Breast epithelium (tissue), 4 donors: ENCODE measurements around the gene FYN. TPM values are rescaled to one million over a fixed set of nuclear protein-coding genes. Genes with fewer than 3 reads are reported as not detected.

Experiments
- DNase-seq, 2 donors: peaks; one replicate each; pipeline ENCODE4 v3.0.0-alpha.2; 2019; ENCODE audit warnings: low spot score in 2 of 2
- H3K27ac ChIP-seq, 2 donors: fragments of 200-600 bp; sonication (generic) in 1 of 2; one replicate each; pipeline ENCODE4 v1.5.1; 2016 to 2019; ENCODE audit warnings: mild to moderate bottlenecking in 1 of 2
- H3K27me3 ChIP-seq, 2 donors: fragments of 200-600 bp; sonication (generic) in 1 of 2; one replicate each; pipeline versions ENCODE4 v1.5.1 to v1.6.0; 2017 to 2019; ENCODE audit warnings: control low read depth in 1 of 2, mild to moderate bottlenecking in 1 of 2
- H3K36me3 ChIP-seq: fragments of 200-600 bp; one replicate; pipeline ENCODE4 v1.5.1; 2019
- H3K4me1 ChIP-seq, 2 donors: fragments of 200-600 bp; sonication (generic); one replicate each; pipeline ENCODE4 v1.5.1; 2016 to 2019; ENCODE audit warnings: control low read depth in 1 of 2
- H3K4me3 ChIP-seq, 3 donors: fragments of 200-600 bp; sonication (generic); 1 replicate in 2 of 3; 2 replicates in 1 of 3; pipeline ENCODE4 v1.5.1; 2016 to 2019; ENCODE audit warnings: mild to moderate bottlenecking in 3 of 3, moderate library complexity in 2 of 3
- H3K9me3 ChIP-seq, 2 donors: fragments of 200-600 bp; sonication (generic) in 1 of 2; one replicate each; pipeline ENCODE4 v1.5.1; 2016 to 2019; ENCODE audit warnings: control low read depth in 1 of 2
- POLR2A ChIP-seq: fragments of 450-650 bp; IDR thresholded peaks from one replicate; pipeline ENCODE4 v1.6.1; 2016; ENCODE audit warnings: antibody characterized with exemption, mild to moderate bottlenecking, moderate library complexity
- POLR2AphosphoS5 ChIP-seq, 3 donors: sonication (generic); formaldehyde crosslinking; IDR thresholded peaks; one replicate each; pipeline ENCODE4 v1.6.1; 2017; ENCODE audit warnings: antibody characterized with exemption in 3 of 3
- intact Hi-C: fragments of 100-400 bp; cut with DNase I; formaldehyde crosslinking; loops from one replicate; pipeline ENCODE4 v1.15.1; 2023; ENCODE audit warnings: low total_unique reads
- total RNA-seq, 3 donors: library from RNA; depleted of rRNA; stranded (reverse); fragments of >200 nt; gene quantifications; one replicate each; pipeline ENCODE4 v1.1.0, GENCODE V29; 2016
- TF ChIP-seq, protein P1 (sequence below), 3 donors: fragments of 450-650 bp; IDR thresholded peaks; one replicate each; pipeline ENCODE4 v1.5.1; 2016 to 2017; ENCODE audit warnings: antibody characterized with exemption in 3 of 3, mild to moderate bottlenecking in 3 of 3, moderate library complexity in 3 of 3

The FYN gene
- total RNA-seq, 3 donors from 2014 or later: 44.8 to 209 (median 111) TPM

DNA sequence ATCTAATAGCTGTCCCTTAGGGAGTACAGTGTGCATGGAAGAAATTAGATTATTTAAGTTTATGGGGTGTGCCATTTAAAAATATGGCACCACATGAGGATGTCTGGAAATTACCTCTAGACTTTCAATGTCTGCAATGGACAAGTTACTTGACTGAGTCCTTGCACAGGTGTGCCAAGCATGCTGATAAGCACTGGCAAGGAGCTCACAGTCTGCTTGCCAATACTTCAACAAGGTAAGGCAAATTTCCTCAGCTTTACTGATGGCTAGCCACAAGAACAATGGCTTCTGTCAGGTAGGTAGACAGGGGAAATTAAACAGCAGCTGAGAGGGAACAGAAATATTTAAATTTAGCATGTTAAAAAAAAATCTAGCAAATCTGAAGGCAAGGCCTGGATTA is 176.4 kb downstream of the FYN start:
- no peak overlapping the region for H3K4me3 ChIP-seq
- TF ChIP-seq POLR2AphosphoS5 (IDR thresholded peaks at IDR 0.05) (no peak), POLR2A (no peak)
- TF ChIP-seq, protein P1, sequence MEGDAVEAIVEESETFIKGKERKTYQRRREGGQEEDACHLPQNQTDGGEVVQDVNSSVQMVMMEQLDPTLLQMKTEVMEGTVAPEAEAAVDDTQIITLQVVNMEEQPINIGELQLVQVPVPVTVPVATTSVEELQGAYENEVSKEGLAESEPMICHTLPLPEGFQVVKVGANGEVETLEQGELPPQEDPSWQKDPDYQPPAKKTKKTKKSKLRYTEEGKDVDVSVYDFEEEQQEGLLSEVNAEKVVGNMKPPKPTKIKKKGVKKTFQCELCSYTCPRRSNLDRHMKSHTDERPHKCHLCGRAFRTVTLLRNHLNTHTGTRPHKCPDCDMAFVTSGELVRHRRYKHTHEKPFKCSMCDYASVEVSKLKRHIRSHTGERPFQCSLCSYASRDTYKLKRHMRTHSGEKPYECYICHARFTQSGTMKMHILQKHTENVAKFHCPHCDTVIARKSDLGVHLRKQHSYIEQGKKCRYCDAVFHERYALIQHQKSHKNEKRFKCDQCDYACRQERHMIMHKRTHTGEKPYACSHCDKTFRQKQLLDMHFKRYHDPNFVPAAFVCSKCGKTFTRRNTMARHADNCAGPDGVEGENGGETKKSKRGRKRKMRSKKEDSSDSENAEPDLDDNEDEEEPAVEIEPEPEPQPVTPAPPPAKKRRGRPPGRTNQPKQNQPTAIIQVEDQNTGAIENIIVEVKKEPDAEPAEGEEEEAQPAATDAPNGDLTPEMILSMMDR (IDR thresholded peaks at IDR 0.05): no peak
- H3K36me3 ChIP-seq: no peaks in the 10 kb centered on the region
- H3K27ac ChIP-seq: no peak overlapping the region
- no peaks in the 10 kb centered on the region for H3K9me3 ChIP-seq
- intact Hi-C loops: no loop called here
- DNase-seq: no peak
- H3K27me3 ChIP-seq: no peaks in the 10 kb centered on the region
- H3K4me1 ChIP-seq: no peaks in the 10 kb centered on the region

DNA sequence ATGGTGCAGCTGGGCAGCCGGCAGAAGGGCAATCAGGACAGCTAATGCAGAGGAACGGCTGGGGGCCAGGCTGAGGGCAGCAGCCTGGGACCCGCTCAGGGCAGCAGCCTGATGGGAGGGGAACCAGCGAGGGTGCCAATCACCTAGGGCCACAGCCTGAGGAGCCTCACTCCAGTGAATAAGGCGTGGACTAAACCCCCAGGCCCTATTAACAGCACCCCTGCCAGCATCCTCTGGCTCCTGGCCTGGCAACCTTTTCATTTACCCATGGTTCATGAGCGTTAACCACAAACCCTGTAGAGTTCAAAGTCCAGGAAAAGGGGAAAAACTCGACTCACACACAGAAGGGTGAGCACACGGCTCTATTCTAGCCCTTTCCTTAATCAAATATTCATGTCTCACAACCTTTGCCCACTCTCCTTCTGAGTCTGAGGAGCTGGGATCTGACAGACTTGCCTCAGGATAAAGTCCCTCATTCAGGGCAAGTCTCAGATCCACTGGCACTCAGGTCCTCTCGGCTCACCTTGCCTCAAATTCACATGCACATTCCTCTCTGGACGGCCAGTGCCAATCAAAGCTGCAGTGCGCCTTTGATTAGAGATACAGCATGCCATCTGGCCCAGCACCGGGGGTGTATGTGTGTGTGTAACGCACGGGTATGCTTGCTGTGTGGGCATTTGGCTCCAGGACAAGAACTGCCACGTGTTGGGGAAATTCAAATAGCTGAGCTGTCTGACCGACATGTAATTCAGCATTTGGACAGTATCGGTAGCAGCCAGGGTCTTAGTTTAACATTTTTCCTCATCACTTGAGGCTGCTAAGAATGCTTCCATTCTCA is 180.7 kb downstream of the FYN start:
- no peaks in the 10 kb centered on the region for H3K36me3 ChIP-seq
- H3K27me3 ChIP-seq: no peaks in the 10 kb centered on the region
- no peak overlapping the region for H3K4me3 ChIP-seq
- no peaks in the 10 kb centered on the region for H3K9me3 ChIP-seq
- no peak overlapping the region for H3K27ac ChIP-seq
- no peaks in the 10 kb centered on the region for H3K4me1 ChIP-seq
- intact Hi-C loops: no loop called here
- TF ChIP-seq POLR2AphosphoS5 (IDR thresholded peaks at IDR 0.05): no peak
- TF ChIP-seq, protein P1 (IDR thresholded peaks at IDR 0.05): no peak
- no peak for TF ChIP-seq POLR2A
- no peak for DNase-seq

DNA sequence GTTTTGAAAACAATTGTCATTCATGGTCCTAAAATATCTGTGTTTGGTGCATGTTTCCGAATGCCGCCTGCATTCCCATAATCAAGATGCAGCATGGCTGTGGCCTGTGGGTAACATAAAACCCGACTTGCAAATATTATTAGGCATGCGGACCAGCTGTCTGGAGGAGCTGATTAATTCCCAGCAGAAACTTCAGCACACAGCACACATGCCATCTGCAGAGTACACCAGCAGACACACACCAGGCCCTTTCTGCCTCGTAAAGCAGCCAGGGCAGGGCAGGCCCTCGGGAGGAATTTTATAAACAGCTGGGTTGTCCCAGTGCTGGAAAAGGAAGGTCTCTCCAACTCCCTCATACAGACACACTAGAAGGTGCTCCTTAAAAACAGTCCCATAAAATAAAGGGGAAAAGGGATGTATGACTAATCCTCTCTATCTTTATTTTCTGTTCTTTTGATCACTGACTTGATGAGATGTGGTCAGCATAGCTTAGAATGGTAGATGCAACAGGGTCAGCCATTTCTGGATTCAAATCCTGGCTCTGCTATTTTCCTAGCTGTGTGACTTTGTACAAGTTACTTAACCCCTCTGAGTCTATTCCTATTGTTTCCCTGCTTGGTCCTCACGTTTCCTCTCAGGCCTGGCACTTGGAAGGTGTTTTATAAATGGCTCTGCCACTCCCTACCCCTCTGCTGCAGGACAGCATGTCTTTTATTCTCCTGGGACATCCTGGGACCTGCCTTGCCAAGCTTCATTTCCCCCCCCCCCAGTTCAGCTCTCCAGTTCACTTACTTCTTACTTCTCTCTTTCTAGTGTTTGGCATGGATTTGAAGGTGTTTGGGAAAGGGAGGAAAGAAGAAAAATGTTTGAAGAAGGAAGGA is 181.7 kb downstream of the FYN start:
- intact Hi-C loops: no loop called here
- Histone ChIP-seq H3K4me1 (no peaks in the 10 kb centered on the region), H3K27me3 (no peaks in the 10 kb centered on the region), H3K9me3 (no peaks in the 10 kb centered on the region), H3K36me3 (no peaks in the 10 kb centered on the region), H3K27ac (no peak overlapping the region), H3K4me3 (no peak overlapping the region)
- TF ChIP-seq POLR2AphosphoS5 (IDR thresholded peaks at IDR 0.05) (no peak), POLR2A (no peak)
- TF ChIP-seq, protein P1 (IDR thresholded peaks at IDR 0.05): no peak
- DNase-seq: no peak

DNA sequence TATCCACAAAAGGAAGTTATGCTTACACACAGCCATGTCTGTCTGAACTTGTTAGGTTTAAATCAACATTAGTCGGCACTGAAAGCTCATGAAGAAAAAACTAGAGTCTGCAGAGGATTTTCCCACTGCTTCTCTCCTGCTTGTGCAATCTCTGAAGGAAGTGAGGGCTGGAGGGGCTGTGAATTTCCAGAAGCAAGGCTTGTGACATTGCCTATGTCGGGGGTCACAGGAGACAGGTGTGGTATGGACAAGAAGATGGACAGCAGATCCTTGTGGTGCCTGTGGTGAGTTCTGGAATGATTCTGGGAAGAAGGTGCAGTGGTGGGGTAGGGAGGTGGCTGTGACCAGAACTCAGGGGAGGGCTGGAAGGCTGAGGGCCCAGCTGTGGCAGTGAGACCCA is 183.3 kb downstream of the FYN start:
- intact Hi-C loops: no loop called here
- no peaks in the 10 kb centered on the region for H3K4me1 ChIP-seq
- no peaks in the 10 kb centered on the region for H3K27me3 ChIP-seq
- H3K36me3 ChIP-seq: no peaks in the 10 kb centered on the region
- no peaks in the 10 kb centered on the region for H3K9me3 ChIP-seq
- no peak overlapping the region for H3K4me3 ChIP-seq
- DNase-seq: no peak
- no peak overlapping the region for H3K27ac ChIP-seq
- TF ChIP-seq, protein P1 (IDR thresholded peaks at IDR 0.05): no peak
- TF ChIP-seq POLR2AphosphoS5 (IDR thresholded peaks at IDR 0.05): no peak
- no peak for TF ChIP-seq POLR2A

DNA sequence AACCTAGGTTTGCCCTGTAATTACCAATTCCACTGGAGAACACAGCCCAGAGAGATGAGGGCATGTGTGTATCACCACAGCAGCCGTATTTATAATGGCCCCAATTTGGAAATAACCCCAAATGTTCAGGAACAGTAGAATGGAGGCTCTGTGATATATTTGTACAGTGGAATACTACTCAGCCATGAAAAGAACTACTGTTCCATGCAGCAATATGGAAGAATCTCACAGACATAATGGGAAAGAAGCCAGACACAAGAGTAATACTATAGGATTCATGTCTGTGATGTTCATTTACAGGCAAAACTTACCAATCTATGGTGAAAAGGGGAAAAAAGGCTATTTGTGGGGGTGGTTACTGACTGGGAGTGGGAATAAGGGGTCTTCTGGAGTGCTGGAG is 183.8 kb downstream of the FYN start:
- no peaks in the 10 kb centered on the region for H3K36me3 ChIP-seq

More for the DNA sequence above, 183.8 kb downstream of the FYN start:
- TF ChIP-seq POLR2AphosphoS5 (IDR thresholded peaks at IDR 0.05) (no peak), POLR2A (no peak)
- TF ChIP-seq, protein P1 (IDR thresholded peaks at IDR 0.05): no peak
- Histone ChIP-seq H3K27ac (no peak overlapping the region), H3K4me3 (no peak overlapping the region), H3K27me3 (no peaks in the 10 kb centered on the region), H3K4me1 (no peaks in the 10 kb centered on the region), H3K9me3 (no peaks in the 10 kb centered on the region)
- intact Hi-C loops: no loop called here
- DNase-seq: no peak
